ENCODE data around the gene FOXB1.

The FOXB1 gene

GRCh38 chr15:60021589-60022378 is 17.7 kb downstream of the FOXB1 start:
- peaks cover 10% of the 10 kb centered on the region for H3K9me3 Mint-ChIP-seq
- H3K27me3 Mint-ChIP-seq: peaks cover 19% of the 10 kb centered on the region
- ATAC-seq (ENCODE audit: low read depth): no peak
- no peak overlapping the region for H3K27ac Mint-ChIP-seq
- peaks cover 3% of the 10 kb centered on the region for H3K36me3 Mint-ChIP-seq
- no peak for DNase-seq (ENCODE audit: low spot score in 2 of 2)
- no peak overlapping the region for H3K4me3 Mint-ChIP-seq
- no peaks in the 10 kb centered on the region for H3K4me1 Mint-ChIP-seq

GRCh38 chr15:60022379-60022741 is 18.2 kb downstream of the FOXB1 start:
- H3K27me3 Mint-ChIP-seq: peaks cover 16% of the 10 kb centered on the region
- no peaks in the 10 kb centered on the region for H3K4me1 Mint-ChIP-seq
- DNase-seq (ENCODE audit: low spot score in 2 of 2) (no peak), ATAC-seq (ENCODE audit: low read depth) (no peak)
- no peaks in the 10 kb centered on the region for H3K36me3 Mint-ChIP-seq
- peaks cover 7% of the 10 kb centered on the region for H3K9me3 Mint-ChIP-seq
- H3K4me3 Mint-ChIP-seq: no peak overlapping the region
- no peak overlapping the region for H3K27ac Mint-ChIP-seq

GRCh38 chr15:60026555-60026954 is 22.4 kb downstream of the FOXB1 start:
- Mint-ChIP-seq H3K9me3 (no peaks in the 10 kb centered on the region), H3K27me3 (peaks cover 10% of the 10 kb centered on the region), H3K36me3 (no peaks in the 10 kb centered on the region), H3K4me3 (no peak overlapping the region), H3K27ac (no peak overlapping the region), H3K4me1 (no peaks in the 10 kb centered on the region)
- ATAC-seq (ENCODE audit: low read depth) (no peak), DNase-seq (ENCODE audit: low spot score in 2 of 2) (no peak)

GRCh38 chr15:60035344-60035743 is 31.2 kb downstream of the FOXB1 start:
- no peak overlapping the region for H3K27ac Mint-ChIP-seq
- H3K9me3 Mint-ChIP-seq: no peaks in the 10 kb centered on the region
- no peak for DNase-seq (ENCODE audit: low spot score in 2 of 2)
- H3K4me3 Mint-ChIP-seq: no peak overlapping the region
- peaks cover 19% of the 10 kb centered on the region for H3K27me3 Mint-ChIP-seq
- no peaks in the 10 kb centered on the region for H3K4me1 Mint-ChIP-seq
- ATAC-seq (ENCODE audit: low read depth): no peak
- H3K36me3 Mint-ChIP-seq: no peaks in the 10 kb centered on the region

- no peaks in the 10 kb centered on the region for H3K9me3 Mint-ChIP-seq
- no peak overlapping the region for H3K4me3 Mint-ChIP-seq
- no peak overlapping the region for H3K27ac Mint-ChIP-seq
- H3K27me3 Mint-ChIP-seq: peaks cover 15% of the 10 kb centered on the region
- ATAC-seq (ENCODE audit: low read depth) (no peak), DNase-seq (ENCODE audit: low spot score in 2 of 2) (no peak)
- no peaks in the 10 kb centered on the region for H3K4me1 Mint-ChIP-seq
- no peaks in the 10 kb centered on the region for H3K36me3 Mint-ChIP-seq
Observed at GRCh38 chr15:60039316-60039715, 35.2 kb downstream of the FOXB1 start.

GRCh38 chr15:60043744-60044435 is 39.8 kb downstream of the FOXB1 start:
- H3K36me3 Mint-ChIP-seq: no peaks in the 10 kb centered on the region
- peaks cover 12% of the 10 kb centered on the region for H3K27me3 Mint-ChIP-seq
- no peak for DNase-seq (ENCODE audit: low spot score in 2 of 2)
- H3K27ac Mint-ChIP-seq: no peak overlapping the region
- ATAC-seq (ENCODE audit: low read depth): no peak
- no peaks in the 10 kb centered on the region for H3K9me3 Mint-ChIP-seq
- no peak overlapping the region for H3K4me3 Mint-ChIP-seq
- H3K4me1 Mint-ChIP-seq: peaks cover 4% of the 10 kb centered on the region

GRCh38 chr15:60044636-60045270 is 40.6 kb downstream of the FOXB1 start:
- no peak overlapping the region for H3K4me3 Mint-ChIP-seq
- peaks cover 11% of the 10 kb centered on the region for H3K27me3 Mint-ChIP-seq
- H3K27ac Mint-ChIP-seq: no peak overlapping the region
- H3K4me1 Mint-ChIP-seq: peaks cover 4% of the 10 kb centered on the region
- no peak for ATAC-seq (ENCODE audit: low read depth)
- H3K9me3 Mint-ChIP-seq: peaks cover 6% of the 10 kb centered on the region
- H3K36me3 Mint-ChIP-seq: no peaks in the 10 kb centered on the region
- no peak for DNase-seq (ENCODE audit: low spot score in 2 of 2)

- Mint-ChIP-seq H3K4me3 (no peak overlapping the region), H3K36me3 (peaks cover 2% of the 10 kb centered on the region), H3K27me3 (peaks cover 5% of the 10 kb centered on the region), H3K27ac (no peak overlapping the region), H3K9me3 (peaks cover 10% of the 10 kb centered on the region), H3K4me1 (peaks cover 4% of the 10 kb centered on the region)
- DNase-seq (ENCODE audit: low spot score in 2 of 2) (no peak), ATAC-seq (ENCODE audit: low read depth) (no peak)
Observed at GRCh38 chr15:60047701-60048100, 43.6 kb downstream of the FOXB1 start.

- H3K27me3 Mint-ChIP-seq: peaks cover 6% of the 10 kb centered on the region
- H3K4me1 Mint-ChIP-seq: no peaks in the 10 kb centered on the region
- H3K27ac Mint-ChIP-seq: no peak overlapping the region
- no peak for ATAC-seq (ENCODE audit: low read depth)
- peaks cover 2% of the 10 kb centered on the region for H3K36me3 Mint-ChIP-seq
- H3K4me3 Mint-ChIP-seq: no peak overlapping the region
- no peak for DNase-seq (ENCODE audit: low spot score in 2 of 2)
- peaks cover 10% of the 10 kb centered on the region for H3K9me3 Mint-ChIP-seq
Observed at GRCh38 chr15:60049948-60050347, 45.8 kb downstream of the FOXB1 start.

GRCh38 chr15:60052796-60053195 is 48.7 kb downstream of the FOXB1 start:
- H3K4me3 Mint-ChIP-seq: no peak overlapping the region
- no peak overlapping the region for H3K27ac Mint-ChIP-seq
- H3K27me3 Mint-ChIP-seq: peaks cover 13% of the 10 kb centered on the region
- no peaks in the 10 kb centered on the region for H3K4me1 Mint-ChIP-seq
- DNase-seq (ENCODE audit: low spot score in 2 of 2) (no peak), ATAC-seq (ENCODE audit: low read depth) (no peak)
- H3K36me3 Mint-ChIP-seq: peaks cover 2% of the 10 kb centered on the region
- H3K9me3 Mint-ChIP-seq: peaks cover 10% of the 10 kb centered on the region

GRCh38 chr15:60054472-60054871 is 50.4 kb downstream of the FOXB1 start:
- peaks cover 2% of the 10 kb centered on the region for H3K36me3 Mint-ChIP-seq
- DNase-seq (ENCODE audit: low spot score in 2 of 2) (no peak), ATAC-seq (ENCODE audit: low read depth) (no peak)
- H3K27ac Mint-ChIP-seq: no peak overlapping the region
- peaks cover 18% of the 10 kb centered on the region for H3K27me3 Mint-ChIP-seq
- no peaks in the 10 kb centered on the region for H3K4me1 Mint-ChIP-seq
- H3K9me3 Mint-ChIP-seq: peaks cover 7% of the 10 kb centered on the region
- H3K4me3 Mint-ChIP-seq: no peak overlapping the region
